Stimulated activated CD8-positive, alpha-beta memory T cell treated with anti-CD3 and anti-CD28 coated beads, Interleukin-4, amount 100 ng/mL, for 24 hours (primary cell): ENCODE data around the gene FIBCD1.

Experiments used
- DNase-seq: peaks from one replicate; pipeline ENCODE4 v3.0.0-alpha.2; 2020; ENCODE audit warnings: low read depth

FIBCD1 gene

GRCh38 chr9:130878295-130878694 is 60.8 kb downstream of the FIBCD1 start:
- DNase-seq = no peak

DNA sequence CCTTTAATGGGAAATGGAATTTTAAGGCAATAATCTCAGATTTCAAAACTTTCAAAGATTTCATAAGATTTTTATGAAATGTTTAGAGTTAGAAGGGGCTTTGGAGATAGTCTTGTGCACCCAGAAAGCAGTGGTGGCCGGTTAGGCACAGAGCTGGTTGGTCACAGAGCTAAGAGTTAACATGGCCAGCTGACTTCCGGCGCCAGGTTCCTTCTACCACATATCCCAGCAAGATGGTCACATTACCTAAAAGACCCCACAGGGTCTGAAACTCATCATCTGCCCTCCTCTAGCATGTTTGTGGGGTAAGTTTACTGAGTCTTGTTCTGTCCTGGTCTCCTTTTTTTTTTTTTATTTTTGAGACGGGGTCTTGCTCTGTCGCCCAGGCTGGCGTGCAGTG is 61.7 kb downstream of the FIBCD1 start:
- no peak for DNase-seq

GRCh38 chr9:130874783-130875182 is 64.3 kb downstream of the FIBCD1 start:
- DNase-seq = no peak

GRCh38 chr9:130873966-130874365 is 65.1 kb downstream of the FIBCD1 start:
- DNase-seq = no peak

DNA sequence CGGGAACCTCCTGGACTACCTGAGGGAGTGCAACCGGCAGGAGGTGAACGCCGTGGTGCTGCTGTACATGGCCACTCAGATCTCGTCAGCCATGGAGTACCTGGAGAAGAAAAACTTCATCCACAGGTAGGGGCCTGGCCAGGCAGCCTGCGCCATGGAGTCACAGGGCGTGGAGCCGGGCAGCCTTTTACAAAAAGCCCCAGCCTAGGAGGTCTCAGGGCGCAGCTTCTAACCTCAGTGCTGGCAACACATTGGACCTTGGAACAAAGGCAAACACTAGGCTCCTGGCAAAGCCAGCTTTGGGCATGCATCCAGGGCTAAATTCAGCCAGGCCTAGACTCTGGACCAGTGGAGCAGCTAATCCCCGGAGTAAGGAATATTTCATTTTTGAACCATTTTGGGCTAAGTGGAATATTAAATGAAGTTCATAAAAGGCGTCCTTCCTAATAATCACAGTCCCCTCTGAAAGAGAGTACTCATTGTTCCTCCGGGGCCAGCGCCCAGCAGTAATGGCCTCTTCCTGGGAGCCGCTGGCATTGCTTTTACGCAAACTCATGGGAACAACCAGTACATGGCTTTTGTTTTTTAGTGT is 66.0 kb downstream of the FIBCD1 start:
- no peak for DNase-seq

GRCh38 chr9:130872508-130872907 is 66.5 kb downstream of the FIBCD1 start:
- no peak for DNase-seq

GRCh38 chr9:130872093-130872492 is 67.0 kb downstream of the FIBCD1 start:
- no peak for DNase-seq

DNA sequence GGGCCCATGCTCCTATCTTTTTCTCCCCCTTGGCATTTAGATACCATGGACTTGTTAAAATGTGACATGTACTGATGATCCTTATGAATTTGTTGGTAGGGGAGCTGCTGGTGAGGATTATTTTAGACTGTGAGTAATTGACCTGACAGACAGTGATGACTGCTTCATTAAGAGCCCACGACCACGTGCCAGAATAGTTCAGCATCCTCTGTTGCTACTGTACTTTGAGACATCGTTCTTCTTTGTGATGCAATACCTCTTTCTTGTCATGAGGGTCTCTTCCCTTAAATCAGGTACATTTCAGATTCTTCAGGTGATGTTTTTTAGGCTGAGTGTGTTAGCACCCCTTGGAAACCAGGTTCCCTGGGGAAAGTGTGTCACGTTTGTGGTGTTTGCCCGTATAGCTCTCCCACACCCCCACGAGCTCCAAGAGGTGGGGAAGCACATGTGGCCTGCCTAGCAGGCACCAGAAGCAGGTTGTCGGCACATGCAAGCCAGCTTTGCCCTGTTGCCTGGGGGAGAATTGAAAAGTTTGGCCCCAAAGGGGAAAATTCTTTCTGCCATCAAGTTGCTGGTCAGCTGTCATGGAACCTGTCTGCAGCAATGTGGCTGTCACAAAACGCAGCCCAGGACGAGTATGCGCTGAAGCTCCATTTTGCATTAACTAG is 67.5 kb downstream of the FIBCD1 start:
- no peak for DNase-seq

GRCh38 chr9:130870491-130871381 is 68.3 kb downstream of the FIBCD1 start:
- no peak for DNase-seq

DNA sequence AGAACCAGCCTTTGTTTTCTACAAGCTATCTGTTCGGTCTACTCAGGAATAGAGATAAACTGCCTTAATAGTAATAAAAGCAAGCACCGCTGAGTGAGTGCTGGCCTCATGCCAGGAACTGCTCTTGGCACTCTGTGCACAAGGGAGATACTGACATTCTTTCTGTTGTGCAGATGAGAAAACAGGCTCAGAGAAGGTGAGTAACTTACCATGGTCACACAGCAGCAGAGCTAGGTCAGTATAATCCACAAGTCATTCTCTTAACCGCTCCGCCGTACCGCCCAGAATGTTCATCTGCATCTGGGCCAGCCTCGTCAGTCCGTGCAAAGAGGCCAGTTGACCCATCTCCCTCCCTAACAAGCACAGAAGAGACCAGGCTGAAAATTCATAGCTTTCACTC is 69.8 kb downstream of the FIBCD1 start:
- no peak for DNase-seq

DNA sequence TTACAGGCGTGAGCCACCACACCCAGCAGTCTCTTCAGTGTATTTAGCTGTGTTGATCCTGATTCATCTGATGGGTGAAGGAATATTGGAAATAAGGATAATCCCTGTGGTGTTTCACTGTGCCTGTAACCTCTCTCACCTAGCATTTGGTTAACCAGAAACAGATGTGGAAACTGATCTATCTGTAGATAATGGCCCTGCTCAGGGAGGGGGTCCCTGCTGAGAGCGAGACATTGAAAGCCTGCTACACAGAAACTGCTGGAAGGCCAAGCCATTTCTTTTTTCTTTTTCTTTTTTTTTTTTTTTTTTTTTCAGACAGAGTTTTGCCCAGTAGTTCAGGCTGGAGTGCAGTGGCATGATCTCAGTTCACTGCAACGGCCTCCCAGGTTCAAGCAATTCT is 70.8 kb downstream of the FIBCD1 start:
- no peak for DNase-seq

GRCh38 chr9:130867556-130867955 is 71.5 kb downstream of the FIBCD1 start:
- no peak for DNase-seq

DNA sequence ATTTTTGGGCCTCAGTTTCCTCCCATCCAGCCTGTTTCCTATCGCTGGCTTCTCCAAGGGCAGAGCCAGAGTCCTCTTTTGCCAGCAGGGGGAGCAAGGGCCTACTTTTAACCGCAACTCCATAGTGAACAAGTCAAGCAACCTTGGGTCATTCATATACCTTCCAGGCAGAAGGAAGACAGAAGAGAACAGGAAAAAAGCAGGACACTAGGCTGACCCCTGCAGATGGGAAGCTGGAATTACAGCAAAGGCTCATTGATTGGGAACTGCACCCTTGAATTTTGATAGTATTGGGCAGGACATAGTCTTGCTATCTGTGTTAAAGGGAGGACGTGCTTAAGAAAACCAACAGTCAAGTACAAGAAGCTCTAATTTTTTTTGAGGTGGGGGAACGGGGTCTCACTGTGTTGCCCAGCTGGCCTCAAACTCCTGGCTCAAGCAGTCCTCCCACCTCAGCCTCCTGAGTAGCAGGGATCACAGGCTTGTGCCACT is 72.5 kb downstream of the FIBCD1 start:
- DNase-seq = peak; percentile 30

- DNase-seq = no peak
These were observed 73.1 kb downstream of the FIBCD1 start for GRCh38 chr9:130865921-130866320.

DNA sequence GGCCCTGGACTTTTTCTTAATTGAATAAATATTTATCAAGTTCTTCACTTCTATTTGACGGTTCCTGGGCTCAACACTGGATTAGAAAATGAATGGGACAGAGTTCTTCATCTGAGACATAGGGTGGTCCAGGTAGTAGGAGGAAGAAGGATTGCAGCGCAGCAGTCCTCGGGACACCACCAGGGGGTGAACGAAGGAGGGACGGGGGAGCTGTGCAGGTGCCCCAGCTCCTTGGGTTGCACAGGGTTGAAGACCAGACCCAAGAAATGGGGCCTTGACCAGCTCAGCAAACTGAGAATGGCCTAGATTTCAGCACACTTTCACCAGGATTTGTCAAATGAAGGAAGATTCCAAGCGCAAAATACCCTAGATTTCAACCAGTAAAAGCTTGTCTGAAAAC is 74.5 kb downstream of the FIBCD1 start:
- no peak for DNase-seq

DNA sequence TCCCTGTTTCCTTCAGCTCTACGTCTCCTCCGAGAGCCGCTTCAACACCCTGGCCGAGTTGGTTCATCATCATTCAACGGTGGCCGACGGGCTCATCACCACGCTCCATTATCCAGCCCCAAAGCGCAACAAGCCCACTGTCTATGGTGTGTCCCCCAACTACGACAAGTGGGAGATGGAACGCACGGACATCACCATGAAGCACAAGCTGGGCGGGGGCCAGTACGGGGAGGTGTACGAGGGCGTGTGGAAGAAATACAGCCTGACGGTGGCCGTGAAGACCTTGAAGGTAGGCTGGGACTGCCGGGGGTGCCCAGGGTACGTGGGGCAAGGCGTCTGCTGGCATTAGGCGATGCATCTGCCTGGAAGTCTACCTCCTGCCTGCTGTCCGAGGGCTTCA is 76.3 kb downstream of the FIBCD1 start:
- no peak for DNase-seq

DNA sequence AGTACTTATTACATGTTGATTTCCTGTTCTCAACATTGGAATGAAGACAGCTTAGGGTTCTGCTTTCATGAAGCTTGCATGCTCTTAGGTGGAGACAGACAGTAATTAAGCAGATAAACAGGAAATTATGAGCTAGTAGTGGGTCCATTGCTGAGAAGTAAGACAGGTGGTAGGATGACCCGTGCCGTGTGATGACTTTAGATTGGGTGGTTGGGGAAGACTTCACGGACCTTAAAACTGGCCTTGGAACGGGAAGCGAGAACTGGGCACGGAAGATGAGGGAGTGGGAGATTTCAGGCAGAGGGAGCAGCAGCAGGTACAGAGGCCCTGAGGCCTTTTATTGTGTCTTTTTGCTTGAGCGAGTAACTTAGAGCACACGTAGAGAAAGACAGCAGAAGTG is 76.8 kb downstream of the FIBCD1 start:
- DNase-seq = no peak

- DNase-seq = no peak
These were observed 77.5 kb downstream of the FIBCD1 start for GRCh38 chr9:130861372-130862180.

DNA sequence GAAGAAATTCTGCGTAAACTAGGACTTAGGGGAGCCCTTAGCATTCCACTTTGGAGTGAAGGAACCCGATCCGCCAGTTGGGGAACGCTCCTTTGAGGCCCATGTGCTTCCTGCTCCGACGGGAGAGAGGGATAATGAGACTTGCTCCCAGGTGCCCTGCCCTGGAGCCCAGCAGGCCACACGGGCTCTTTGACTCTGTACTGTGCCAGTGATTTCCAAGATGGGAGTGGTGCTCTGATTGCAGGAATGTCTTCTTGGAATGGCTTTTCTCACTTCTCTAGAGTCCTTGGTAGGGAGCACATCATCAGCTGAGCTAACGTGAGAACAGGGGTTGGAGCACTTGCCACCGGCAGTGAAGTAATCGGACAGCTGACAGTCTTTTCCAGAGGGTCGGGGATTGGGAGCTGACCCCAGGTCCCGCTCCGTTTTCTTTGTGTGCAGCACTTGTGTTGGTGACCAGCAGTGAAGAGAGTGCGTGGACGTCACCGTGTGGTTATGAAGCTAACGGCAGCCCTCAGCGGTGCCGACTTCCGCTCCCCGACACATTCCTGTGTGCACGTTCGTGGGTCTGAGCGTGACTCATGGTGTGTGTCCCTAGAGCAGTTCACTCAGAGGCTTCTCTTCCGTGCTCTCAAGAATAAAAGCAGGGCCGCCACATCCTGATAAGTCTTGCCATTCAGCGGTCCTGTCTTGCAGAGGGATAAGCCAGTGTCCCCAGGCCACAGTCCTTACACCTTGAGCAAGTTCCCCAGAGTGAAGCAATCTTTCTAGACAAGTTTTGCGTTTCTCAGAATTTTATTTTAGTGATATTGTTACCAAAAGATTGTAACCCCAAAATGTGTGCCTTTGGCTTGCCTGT is 78.4 kb downstream of the FIBCD1 start:
- no peak for DNase-seq

DNA sequence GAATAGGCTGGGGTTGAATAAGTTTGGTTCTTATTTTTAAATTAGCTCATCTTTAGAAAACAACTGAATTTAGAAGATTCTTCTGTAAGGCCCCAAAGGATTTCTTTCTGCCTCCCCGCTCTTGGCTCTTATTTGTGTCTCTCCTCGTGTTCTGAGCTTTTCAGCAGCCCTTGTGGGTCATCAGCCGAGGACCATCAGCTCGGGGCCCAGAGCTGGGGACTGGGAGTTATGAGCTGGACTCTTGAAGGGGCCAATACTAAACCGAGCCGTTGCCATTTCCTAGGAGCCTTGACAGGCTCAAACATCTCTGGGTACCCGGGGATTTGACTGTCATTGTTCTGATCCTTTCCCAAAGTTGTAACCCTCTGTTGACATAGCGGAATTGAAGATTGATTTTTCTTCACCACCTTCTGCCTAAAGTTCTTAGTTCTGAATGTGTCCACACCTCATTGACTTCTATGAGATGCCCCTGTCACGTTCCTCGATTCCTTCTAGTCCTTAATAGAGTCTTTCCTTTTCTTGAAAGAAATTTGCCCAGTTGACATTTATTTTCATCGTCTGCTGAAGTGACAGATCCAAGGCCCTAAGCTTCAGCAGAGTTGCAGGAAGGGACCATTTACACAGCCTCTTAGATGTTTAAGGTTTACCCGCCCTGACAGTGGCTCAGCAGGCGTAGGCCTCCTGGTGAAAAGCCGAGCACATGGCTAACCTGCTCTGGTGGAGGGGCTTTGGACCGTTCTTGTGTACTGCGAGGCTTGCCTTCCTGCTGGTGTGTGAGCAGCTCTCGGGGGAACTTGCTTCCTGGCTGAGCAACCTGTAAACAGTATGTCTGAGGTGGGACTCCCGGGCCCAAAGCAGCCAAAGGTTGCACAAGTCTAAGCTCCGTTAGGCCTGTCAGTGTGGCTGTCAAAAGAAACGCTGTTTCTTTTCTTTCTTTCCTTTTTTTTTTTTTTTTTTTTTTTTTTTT is 80.0 kb downstream of the FIBCD1 start:
- DNase-seq = no peak
